GM19043 (cell line): Measurements from ENCODE around the gene IFT52.

Experiments used
- ATAC-seq: cut with Tn5 transposase; IDR thresholded peaks from one replicate; pipeline ENCODE4 v1.9.1; 2021; ENCODE audit warnings: low read depth; ENCODE audit not compliant: unreplicated experiment

Gene IFT52, protein sequence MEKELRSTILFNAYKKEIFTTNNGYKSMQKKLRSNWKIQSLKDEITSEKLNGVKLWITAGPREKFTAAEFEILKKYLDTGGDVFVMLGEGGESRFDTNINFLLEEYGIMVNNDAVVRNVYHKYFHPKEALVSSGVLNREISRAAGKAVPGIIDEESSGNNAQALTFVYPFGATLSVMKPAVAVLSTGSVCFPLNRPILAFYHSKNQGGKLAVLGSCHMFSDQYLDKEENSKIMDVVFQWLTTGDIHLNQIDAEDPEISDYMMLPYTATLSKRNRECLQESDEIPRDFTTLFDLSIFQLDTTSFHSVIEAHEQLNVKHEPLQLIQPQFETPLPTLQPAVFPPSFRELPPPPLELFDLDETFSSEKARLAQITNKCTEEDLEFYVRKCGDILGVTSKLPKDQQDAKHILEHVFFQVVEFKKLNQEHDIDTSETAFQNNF

DNA sequence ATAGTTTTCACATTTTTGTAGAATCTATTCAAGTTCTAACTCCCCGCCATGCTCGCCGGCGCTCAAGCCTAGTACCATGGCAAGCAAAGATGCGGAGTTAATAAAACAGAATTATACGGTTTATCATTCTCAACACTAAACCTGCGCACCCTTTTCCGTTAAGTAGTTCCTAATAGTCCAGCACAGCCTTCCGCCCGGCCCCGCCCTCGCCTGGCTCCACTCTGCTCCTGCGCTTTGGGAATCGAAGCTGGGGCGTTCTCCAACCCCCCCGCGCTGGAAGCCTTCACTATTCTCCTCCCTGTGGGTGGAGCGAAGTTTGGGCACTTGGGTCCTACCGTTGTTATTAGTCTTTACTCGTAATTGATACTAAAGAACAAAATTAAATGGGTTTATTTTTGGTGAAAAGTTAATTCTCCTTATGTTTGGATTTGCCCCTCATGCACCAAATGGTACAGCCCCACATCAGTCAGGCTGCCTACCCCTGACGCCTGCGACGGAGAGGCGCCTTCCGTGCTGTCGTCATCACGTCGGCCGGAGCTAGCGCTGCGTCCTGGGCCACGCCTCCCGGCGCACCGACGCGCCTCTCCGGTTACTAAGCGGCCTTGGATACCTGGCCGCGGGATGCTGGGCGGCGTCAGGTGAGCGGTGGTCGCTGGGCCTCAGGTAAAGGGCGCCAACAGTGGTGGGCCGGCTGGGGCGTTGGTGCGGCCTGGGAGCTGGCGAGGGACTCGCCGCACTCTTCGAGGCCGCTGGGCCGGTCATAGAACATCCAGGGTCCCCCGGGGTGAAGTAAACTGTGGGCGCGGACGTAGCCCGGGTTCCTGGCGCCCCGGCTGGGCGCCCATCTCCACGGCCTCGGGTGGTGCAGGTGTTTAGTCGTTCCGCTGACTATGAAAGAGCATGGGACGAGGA, at the start of gene IFT52:
TSS of gene IFT52 (plus strand) at position 546 of the 912 bp plus-strand sequence. CDS start 3,762 bp downstream, outside the sequence.
- peak; percentile 98 for ATAC-seq

DNA sequence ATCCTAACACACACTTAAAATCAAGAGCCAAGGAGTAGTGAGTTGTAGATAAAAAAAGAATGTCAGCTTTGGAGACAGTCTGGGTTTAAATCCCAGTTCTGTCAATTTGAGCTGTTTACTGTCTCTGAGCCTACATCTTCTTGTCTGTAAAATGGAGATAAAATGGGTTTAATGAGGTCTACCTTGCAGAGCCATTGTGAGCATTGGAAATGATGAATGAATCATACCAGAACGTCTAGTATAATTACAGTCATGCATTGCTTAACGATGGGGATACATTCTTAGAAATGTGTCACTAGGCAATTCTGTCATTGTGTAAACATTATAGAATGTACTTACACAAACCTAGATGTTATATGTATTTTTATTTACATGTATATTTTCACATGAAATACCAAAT, 49.5 kb upstream of the IFT52 start:
- ATAC-seq: no peak

DNA sequence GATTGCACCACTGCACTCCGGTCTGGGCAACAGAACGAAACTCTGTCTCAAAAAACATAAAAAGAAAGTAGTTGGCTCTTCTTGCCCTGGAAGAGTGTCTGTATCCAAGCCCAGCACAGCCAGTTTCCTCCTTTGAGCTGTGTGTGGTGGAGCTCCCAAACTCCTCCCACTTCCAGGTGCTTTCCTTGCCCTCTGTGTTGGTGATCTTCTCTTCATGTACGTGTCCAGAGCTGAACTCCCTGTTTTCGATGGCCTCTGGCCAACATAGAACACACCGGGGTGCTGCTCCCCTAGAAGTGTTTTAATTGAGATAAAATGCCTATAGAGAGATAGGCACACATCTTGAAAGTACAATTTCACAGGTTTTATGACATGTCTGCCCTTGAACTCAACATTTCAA, 48.6 kb upstream of the IFT52 start:
- no peak for ATAC-seq

DNA sequence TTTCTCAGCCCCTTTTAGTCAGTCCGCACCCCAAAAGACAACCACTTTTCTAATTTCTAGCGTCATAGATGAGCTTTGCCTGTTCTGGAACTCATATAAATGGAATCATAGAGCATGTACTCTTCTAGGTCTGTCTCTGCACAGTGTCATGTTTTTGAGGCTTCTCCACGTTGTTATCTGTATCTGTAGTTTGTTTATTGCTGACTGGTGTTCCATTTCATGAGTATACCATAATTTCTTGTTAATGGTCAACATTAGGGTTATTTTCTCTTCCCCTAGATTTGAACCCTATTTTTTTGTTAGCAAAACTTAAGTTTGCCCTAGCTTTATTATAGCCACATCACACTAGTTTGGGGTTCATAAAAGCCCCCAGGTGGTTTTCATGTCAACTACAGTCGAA, 48.1 kb upstream of the IFT52 start:
- no peak for ATAC-seq

DNA sequence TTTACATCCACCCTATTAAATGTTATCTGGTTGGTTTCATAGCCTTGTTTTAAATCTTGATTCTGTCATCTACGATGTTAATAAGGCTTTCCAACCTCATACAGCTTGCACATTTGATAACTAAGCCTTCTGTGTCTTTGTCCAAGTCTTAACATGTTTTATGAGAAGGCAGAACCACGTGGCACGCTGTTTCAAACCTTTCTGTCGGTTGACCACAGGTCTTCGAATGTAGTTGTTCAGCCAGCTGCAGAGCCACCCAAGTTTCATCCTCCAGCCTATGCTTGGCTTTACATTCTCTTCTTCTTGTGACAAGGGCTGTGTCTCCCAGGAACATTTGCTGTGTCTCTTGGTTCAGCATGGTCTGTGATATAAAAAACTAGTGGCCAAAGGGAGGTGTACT, 47.6 kb upstream of the IFT52 start:
- no peak for ATAC-seq

DNA sequence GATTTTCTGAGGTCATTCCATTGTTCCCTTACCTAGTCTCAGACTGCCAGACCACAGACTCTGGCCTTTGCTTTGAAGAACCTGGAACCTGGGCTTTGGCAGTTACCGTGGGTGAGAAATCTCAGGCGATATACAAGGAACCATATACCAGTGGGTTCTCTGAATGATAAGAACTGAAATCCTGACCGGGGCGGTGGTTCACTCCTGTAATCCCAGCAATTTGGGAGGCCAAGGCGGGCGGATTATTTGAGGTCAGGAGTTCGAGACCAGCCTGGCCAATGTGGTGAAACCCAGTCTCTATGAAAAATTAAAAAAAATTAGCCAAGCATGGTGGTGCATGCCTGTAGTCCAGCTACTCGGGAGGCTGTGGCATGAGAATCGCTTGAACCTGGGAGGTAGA, 46.2 kb upstream of the IFT52 start:
- ATAC-seq: no peak

DNA sequence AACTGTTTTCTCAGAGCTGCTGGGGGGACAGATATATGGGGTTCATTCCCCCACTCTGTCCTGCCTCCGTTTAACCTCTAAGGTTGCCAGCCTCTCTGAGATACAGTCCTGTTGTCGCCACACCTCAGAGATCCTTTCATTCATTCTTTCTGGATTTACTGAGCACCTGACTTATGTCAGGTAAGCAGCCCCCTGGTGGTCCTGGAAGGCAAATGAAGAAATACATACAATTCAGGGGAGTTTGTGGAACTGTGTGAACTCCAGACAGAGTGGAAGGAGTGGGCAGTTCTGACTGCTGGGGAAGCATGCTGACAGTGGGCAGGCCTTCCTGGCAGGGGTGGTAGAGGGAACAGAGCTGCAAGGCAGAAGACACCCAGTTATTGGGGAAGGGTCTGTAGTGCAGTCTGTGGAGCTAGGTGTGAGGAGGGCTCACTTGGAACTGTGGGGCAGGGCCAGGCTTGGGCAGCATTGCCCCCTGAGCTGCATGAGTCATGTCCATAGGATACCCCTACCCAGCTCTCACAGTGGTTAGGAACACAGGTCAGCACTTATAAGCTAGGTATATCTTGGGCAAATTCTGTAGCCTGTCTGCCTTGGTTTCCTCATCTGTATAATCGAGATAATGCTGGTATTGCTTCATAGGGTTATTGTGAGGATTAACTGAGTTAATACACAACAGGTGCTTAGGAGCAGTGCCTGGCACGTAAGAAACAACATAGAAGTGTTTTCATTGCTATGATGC, 44.7 kb upstream of the IFT52 start:
- ATAC-seq: no peak

DNA sequence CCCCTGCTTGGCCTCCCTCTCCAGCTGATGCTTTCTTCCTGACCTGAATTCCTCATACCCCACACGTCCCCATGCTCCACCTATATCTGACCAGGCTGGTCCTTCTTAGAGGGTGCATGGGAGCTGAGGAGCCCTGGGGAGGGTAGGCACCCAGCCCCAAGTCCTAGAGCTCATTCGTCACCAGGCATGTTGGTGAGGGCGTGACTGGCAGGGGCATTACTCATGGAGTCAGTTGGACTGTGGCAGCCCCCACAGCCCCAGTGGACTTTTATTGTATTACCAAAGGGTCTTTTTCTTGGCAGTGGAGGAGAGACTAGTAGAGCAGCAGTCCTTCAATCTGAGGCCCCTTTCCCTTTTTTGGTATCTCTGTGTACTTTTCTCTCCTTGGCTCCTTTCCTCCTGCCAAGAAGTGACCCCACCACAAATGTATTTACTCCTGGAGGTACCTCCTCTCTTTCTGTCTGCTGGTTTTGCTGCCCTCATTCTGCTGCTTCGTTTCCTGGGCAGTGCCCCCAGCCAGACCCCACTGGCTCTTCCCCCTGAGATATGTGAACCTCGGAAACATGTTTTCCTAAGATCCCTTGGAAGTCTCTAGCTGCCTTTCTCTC, 42.4 kb upstream of the IFT52 start:
- ATAC-seq: no peak

DNA sequence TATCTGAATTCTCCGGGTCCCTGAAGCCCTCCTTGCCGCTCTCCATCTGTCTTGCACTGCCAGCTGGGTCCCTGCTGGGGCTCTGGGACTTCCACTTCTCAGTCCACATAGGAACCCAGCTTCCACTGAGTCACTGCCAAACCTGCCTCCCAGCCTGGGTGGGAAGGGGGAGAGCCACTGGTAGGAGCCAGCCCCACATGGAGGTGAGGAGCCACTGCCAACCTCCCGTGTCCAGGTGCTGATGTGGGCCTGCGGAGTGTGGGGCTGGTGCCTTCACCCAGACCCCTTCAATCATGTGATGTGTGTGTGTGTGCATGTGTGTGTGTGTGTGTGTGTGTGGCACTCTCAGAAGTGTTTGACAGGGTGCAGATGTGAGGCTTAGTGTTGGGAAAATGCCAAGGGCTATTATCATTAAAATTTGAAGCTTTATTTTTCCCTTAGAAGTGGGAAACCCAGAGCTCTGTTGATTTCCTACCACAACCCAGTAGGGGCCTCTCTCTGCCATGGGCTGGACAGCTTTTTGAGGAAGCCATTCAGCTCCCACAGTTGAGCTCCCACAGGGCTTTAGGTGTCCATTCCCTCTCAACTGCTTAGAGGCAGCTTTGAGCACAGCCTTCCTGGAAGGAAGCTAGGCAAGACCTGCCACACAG, 41.2 kb upstream of the IFT52 start:
- no peak for ATAC-seq

DNA sequence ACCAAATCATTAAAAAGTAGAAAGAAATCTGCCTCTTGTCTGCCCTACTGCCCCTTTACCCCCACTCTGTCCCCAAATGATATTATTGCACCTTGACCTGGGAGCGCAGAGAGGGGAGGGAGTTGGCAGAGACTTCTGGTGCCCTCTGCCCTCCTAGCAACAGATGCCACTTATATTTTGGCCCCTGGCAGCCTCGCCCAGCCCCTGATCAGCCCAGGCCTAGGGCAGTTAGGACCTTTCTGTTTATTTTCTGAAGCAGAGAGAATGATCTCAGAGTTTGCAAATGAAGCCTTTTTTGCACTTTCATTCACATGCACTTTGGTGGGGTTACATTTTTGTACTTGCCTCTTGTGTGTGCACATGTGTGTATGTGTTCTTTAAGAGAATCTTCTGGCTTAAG, 40.3 kb upstream of the IFT52 start:
- no peak for ATAC-seq

DNA sequence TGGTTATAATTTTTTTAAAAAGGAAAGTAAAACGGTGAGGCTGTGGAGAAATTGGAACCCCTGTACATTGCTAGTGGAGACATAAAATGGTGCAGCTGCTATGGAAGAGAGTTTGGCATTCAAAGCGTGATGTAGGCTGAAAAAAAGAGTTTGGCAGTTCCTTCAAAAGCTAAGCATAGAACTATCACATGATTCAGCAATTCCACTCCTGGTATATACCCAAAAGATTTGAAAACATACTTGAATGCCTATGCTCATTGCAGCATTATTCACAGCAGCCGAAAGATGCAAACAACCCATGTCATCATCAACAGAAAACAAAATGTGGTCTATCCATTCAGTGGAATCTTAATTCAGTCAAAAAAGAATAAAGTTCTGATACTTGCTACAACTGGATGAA, 36.4 kb upstream of the IFT52 start:
- no peak for ATAC-seq

DNA sequence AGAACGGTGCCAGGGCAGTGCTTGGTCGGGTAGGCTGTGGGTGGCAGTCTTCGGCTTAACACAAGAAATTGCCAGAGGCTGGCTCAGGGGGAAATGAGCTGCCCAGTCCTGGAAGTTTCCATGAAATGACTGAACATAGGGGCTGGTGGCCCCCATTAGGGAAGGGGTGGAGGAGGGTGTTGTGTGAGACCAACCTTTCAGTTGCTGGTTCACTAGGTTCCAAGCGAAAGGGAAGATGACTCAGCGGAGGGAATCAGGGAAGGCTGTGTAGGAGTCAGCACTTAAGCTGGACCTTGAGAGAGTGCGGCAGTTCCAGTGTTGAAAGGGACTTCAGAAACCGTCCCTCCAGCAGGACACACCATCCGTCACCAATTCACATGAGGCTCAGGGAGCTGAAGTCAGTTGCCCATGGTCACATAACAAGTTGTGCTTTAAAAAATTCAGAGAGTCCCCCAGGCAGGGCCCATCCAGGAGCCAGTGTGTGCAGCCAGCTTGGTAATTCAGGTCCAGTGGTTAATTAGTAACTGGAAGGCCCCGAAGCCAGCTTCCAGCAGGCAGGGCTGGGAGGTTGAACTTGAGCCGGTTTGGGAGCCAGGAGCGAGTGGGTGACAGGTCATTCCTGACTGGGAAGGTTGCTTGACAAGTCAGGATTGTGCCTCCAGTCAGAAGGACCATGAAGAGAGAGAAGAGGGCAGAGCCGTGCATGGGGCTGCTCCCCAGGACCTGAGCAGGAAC, 32.2 kb upstream of the IFT52 start, which contains the start of gene SGK2:
TSS of gene SGK2 (plus strand) at position 616 of the 735 bp plus-strand sequence. CDS start 7,469 bp downstream, outside the sequence.
- no peak for ATAC-seq

DNA sequence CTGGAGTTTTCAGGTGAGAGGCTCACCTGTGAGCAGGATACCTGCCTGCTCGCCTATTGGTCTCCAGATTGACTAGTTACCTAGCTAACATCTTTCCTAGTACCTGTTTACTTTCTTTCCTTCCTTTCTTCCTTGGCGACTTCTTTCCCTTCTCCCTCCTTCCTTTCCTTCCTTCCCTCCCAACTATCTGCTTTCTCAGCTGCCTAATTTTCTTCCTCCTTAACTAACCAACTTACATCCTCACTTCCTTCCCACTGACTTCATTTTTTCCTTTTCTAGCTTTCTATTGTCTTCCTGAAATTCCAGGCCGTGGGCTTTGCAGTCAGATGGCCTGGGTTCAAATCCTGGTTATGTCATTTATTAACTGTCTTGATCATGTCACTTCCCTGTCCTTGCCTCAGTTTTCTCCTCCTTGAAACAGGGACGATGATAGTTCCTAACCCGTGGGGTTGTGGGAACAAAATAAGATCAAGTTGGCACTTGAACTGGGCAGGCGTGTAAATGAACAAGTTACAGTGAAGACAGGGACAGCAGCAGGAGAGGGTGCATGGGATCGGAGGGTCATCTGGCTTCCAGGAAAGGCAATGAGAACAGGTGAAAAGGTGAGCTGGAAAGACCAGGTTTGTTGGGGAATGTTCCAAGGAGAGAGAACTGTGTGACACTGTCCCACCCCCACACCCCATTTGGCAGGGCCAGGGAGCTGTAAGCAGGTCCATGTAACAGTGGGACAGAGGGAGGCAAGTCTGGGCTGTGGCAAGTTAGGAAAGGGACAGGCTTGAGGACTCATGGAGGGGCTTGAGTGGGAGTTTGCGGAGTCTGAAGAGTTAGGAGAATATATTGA, 31.4 kb upstream of the IFT52 start:
- no peak for ATAC-seq

DNA sequence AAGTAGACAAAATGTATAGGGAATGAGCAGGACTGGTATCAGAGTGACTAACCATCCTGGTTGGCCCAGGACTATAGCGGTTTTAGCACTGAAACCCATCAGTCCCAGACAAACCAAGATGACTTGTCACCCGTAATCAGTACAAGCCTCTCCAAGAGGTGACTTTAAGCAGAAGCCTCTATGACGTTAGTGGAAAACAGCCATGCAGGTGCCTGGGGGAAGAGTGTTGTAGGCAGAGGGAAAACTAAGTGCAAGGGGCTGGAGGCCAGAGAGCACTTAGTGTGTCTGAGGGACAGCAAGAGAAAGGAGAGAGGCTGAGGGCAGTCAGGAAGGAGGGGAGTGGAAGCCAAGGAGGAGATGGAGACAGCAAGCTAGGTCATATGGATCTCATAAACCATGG, 29.8 kb upstream of the IFT52 start:
- ATAC-seq: no peak

DNA sequence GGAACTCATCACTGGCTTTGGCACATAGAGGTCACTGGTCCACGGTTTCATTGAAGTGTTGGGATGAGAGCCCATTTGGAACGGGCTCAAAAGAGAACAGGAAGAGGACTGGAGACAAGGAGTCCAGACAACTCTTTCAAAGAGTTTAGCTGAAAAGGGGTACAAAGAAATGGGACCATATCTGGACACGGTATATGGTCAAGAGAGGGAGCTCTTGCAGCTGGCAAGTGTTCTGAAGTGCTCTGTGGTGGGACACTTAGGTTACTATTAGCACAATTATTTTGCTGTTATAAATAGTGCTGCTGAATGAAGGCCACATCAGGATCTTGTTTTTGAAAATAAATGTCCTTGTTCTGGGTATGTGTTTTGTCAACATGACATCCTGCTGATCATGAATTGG, 27.3 kb upstream of the IFT52 start:
- ATAC-seq: no peak

DNA sequence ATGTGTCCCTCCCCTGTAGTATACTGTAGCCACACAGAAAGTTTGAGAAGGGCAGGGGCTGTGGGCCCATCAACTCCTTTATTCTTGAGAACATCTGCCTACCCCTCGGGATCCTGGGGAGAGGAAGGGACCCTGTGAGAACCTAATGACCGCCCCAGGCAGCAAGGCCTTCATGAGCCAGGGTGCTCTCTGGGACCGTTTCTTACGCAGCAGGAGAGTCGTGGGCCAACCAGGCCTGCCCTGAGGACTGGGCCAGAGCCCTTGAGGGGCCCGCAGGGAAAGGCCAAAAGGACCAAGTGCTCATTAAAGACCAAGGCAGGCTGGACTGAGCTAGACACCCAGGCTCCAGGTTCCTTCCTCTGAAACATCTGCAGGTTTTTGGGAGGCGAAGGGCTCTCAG, 26.7 kb upstream of the IFT52 start:
- no peak for ATAC-seq

DNA sequence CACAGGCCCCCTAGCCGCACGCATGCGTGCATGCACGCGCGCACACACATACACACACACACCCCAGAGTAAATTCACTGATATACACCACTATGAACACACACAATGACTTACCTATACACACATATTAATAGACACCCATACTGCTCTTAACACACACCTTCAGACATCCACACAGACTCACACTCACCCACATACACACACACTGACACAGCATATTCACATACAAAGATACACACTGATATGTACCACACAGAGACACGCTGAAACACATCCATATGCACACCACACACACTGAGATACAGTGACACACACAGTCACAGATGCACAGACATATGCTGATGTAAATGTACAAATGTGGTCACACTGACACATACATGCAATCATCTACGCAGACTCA, 26.3 kb upstream of the IFT52 start:
- no peak for ATAC-seq

DNA sequence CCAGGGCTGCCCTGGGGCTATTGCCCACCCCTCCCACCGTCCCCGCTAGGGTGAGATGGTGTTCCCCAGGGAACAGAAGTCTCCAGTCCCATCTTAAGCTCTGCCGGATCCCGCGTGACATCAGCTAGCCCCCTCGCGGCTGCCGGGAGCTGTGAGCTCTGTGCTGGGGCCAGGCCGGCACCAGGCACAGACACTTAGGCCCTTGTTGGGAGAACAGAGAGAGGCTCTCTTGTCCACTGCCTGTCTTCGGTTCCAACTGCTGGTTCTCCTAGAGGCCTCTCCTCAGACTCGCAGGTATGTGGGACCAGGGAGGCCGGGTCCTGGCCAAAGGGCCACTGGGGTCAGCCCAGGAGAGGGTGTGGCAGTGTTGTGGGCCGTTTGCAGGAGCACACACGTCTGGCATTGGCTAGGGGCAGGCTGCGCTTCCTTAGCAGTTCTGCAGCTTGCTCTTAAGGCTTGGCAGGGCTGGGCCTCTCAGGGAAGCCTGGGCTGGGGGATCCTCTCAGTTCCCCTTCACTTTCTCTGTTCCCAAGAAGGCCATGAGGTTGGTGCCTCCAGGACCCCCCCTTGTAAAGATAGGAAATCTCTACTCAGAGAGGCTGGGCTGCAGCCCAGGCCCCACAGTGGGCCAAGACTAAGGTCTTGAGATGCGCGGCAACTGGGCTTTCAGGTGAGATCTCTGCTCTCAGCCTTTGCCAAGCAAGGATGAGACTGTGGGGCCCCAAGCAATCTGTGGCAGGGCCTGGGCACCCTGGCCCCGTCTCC, 25.6 kb upstream of the IFT52 start:
- no peak for ATAC-seq
